Stomach (tissue), 4 donors: Measurements from ENCODE around the gene ABLIM2.

Experiments used
- CTCF ChIP-seq, 7 experiments: fragments of 450-650 bp in 4 of 7; fragments of 200-600 bp in 3 of 7; sonication (generic) in 3 of 7; IDR thresholded peaks; one replicate each; pipeline ENCODE4 v1.5.1; 2016 to 2019; ENCODE audit warnings: antibody characterized with exemption in 7 of 7, control low read depth in 2 of 7, mild to moderate bottlenecking in 1 of 7
- EP300 ChIP-seq: sonication (generic); formaldehyde crosslinking; IDR thresholded peaks from one replicate; pipeline ENCODE4 v1.6.1; 2017; ENCODE audit warnings: antibody characterized with exemption

DNA sequence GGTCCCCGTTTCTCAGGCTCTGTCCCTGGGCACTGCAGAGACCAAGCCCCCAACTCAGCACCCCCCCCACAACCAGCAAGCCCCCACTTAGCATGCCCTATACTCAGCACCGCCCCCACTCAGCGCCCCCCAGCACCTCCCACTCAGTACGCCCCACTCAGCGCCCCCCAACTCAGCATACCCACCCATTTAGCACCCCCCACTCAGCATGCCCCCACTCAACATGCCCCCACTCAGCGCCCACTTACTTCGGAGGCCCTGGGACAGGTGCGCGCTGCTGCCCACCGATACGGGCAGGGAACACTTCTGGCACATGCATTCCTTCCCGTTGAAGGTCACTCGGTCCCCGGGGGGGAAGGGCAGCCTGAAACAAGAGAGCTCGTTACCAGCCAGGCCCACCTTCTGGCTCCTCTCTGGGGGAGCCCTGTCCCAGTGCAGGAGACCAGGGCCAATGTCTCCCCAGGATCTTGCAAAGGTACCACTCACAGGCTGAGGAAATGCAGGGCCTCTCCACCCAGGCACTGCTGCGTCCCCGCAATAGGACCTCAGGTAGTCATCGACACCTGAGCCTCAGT lies 70.6 kb downstream of the ABLIM2 start:
- TF ChIP-seq EP300 (no peak), CTCF (IDR thresholded peaks at IDR 0.05) (no peak)
